ENCODE measurements around the gene ILRUN.

Gene ILRUN

DNA sequence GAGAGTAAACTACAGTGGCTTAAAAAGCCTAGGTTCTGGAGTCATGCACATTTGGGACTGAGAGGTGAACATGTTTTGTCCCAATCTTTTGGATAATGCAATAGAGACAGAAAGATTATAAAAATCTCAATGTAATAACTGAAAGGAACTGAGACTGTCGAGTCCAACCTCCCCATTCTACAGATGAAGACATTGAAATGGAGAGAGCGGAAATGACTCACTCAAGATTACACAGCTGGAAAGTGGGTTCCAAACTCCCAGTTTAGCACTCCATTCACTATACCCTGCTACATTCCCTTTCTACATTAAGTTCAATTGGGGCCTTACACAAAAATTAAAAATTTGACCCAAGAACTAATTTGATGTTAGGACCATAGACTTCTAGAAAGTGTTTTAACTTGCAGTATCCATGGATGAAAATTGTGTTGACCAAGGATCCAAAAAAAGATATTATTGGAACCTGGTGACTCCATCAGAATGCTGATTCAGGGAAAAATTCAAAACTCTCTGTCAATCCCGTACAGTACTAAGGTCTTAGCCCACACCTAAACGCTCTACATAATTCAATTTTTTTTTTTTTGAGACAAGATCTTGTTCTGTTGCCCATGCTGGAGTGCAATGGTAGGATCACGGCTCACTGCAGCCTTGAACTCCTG is 1.5 kb upstream of the ILRUN start:
- TF ChIP-seq, protein P1, sequence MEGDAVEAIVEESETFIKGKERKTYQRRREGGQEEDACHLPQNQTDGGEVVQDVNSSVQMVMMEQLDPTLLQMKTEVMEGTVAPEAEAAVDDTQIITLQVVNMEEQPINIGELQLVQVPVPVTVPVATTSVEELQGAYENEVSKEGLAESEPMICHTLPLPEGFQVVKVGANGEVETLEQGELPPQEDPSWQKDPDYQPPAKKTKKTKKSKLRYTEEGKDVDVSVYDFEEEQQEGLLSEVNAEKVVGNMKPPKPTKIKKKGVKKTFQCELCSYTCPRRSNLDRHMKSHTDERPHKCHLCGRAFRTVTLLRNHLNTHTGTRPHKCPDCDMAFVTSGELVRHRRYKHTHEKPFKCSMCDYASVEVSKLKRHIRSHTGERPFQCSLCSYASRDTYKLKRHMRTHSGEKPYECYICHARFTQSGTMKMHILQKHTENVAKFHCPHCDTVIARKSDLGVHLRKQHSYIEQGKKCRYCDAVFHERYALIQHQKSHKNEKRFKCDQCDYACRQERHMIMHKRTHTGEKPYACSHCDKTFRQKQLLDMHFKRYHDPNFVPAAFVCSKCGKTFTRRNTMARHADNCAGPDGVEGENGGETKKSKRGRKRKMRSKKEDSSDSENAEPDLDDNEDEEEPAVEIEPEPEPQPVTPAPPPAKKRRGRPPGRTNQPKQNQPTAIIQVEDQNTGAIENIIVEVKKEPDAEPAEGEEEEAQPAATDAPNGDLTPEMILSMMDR (IDR thresholded peaks at IDR 0.05; ENCODE audit: low read length), result no peak
- no peak for TF ChIP-seq EZH2phosphoT487 (IDR thresholded peaks at IDR 0.05; ENCODE audit: low read length)
- no peak for TF ChIP-seq EZH2 (optimal IDR thresholded peaks at IDR 0.05; ENCODE audit: low read depth, low read length)
- Histone ChIP-seq H3K79me2 (ENCODE audit: low read length) (peaks cover 35% of the 10 kb centered on the region), H3K4me1 (ENCODE audit: low read length) (peaks cover 9% of the 10 kb centered on the region), H2AFZ (ENCODE audit: low read length) (peak overlapping the region; percentile 79; the same call in 1 of the 2 replicates), H3K9ac (ENCODE audit: low read length) (no peak overlapping the region), H3K9me2 (replicated peaks; ENCODE audit: insufficient read depth, low read length) (no peaks in the 10 kb centered on the region), H3K27ac (ENCODE audit: low read length) (no peak overlapping the region), H3K9me3 (replicated peaks; ENCODE audit: insufficient read depth, low read length) (no peaks in the 10 kb centered on the region), H3K4me3 (ENCODE audit: low read length) (peak overlapping the region; percentile 94; the same call in 1 of the 2 replicates), H3K27me3 (replicated peaks; ENCODE audit: insufficient read depth, low read length) (no peaks in the 10 kb centered on the region), H3F3A (ENCODE audit: insufficient read depth, low read length) (no peaks in the 10 kb centered on the region), H4K20me1 (ENCODE audit: insufficient read depth, low read length) (no peaks in the 10 kb centered on the region), H3K4me2 (ENCODE audit: low read depth, low read length) (peak overlapping the region; percentile 86), H3K36me3 (replicated peaks; ENCODE audit: insufficient read depth, low read length) (no peaks in the 10 kb centered on the region)
- DNase-seq, result no peak

DNA sequence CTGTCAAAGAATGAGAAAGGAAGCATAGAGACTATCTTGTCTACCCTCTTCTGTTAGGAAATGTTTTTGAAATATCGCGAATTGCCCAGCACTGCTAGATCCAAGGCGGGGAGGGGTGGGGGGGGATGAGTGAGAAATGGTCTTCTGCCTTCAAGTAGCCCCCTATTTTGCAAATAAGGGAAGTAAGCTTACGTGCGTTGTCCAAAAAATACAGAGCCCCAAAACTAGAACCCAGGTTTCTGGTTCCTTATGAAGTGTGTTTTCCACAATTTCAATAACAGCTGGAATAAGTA is 923 bp upstream of the ILRUN start:
- Histone ChIP-seq H3K36me3 (replicated peaks; ENCODE audit: insufficient read depth, low read length) (no peaks in the 10 kb centered on the region), H2AFZ (ENCODE audit: low read length) (peak overlapping the region; percentile 79), H3K27me3 (replicated peaks; ENCODE audit: insufficient read depth, low read length) (no peaks in the 10 kb centered on the region), H3K9me3 (replicated peaks; ENCODE audit: insufficient read depth, low read length) (no peaks in the 10 kb centered on the region), H3K9ac (ENCODE audit: low read length) (peak overlapping the region; percentile 63; the same call in 1 of the 2 replicates), H3K79me2 (ENCODE audit: low read length) (peaks cover 41% of the 10 kb centered on the region), H3K4me3 (ENCODE audit: low read length) (peak overlapping the region; percentile 94), H4K20me1 (ENCODE audit: insufficient read depth, low read length) (no peaks in the 10 kb centered on the region), H3K4me1 (ENCODE audit: low read length) (peaks cover 9% of the 10 kb centered on the region), H3K9me2 (replicated peaks; ENCODE audit: insufficient read depth, low read length) (no peaks in the 10 kb centered on the region), H3K27ac (ENCODE audit: low read length) (peak overlapping the region; percentile 47; the same call in 1 of the 2 replicates), H3K4me2 (ENCODE audit: low read depth, low read length) (peak overlapping the region; percentile 86), H3F3A (ENCODE audit: insufficient read depth, low read length) (no peaks in the 10 kb centered on the region)
- DNase-seq, result no peak
- TF ChIP-seq EZH2phosphoT487 (IDR thresholded peaks at IDR 0.05; ENCODE audit: low read length) (no peak), EZH2 (optimal IDR thresholded peaks at IDR 0.05; ENCODE audit: low read depth, low read length) (no peak)
- TF ChIP-seq, protein P1 (IDR thresholded peaks at IDR 0.05; ENCODE audit: low read length), result no peak

DNA sequence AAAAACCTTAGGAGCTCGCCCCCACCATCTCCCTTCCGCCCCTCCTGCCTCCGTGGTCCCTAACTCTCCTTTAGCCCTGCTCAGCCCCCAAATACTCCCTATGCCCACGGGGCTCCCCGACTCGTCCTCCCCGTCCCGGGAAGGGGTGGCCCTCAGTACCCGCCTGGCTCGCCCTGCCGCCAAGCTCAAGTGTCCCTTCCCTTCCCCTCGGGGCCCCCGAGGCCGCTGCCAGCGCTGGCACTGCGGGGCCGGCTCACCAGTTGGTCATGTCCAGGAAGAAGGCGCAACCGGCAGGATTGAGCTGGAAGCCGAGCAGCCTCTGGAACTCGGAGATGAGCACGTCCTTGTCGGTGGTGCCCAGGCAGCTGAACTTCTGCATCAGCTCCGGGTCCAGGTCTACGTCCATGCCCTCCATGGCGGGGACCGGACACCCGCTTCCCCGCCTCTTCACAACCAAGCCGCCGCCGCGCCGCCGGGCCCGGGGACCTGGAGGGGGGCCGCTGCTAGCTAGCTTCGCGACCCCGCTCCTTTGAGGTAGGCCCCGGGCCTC is 303 bp downstream of the ILRUN start:
- DNase-seq, result peak; percentile 18
- Histone ChIP-seq H3K9me2 (replicated peaks; ENCODE audit: insufficient read depth, low read length) (no peaks in the 10 kb centered on the region), H3K4me2 (ENCODE audit: low read depth, low read length) (peak overlapping the region; percentile 91), H4K20me1 (ENCODE audit: insufficient read depth, low read length) (no peaks in the 10 kb centered on the region), H3K27ac (ENCODE audit: low read length) (peak overlapping the region; percentile 36; the same call in 1 of the 2 replicates), H3K9ac (ENCODE audit: low read length) (peak overlapping the region; percentile 90), H3K4me1 (ENCODE audit: low read length) (peaks cover 9% of the 10 kb centered on the region), H3F3A (ENCODE audit: insufficient read depth, low read length) (no peaks in the 10 kb centered on the region), H3K4me3 (ENCODE audit: low read length) (peak overlapping the region; percentile 98), H3K79me2 (ENCODE audit: low read length) (peaks cover 53% of the 10 kb centered on the region), H3K27me3 (replicated peaks; ENCODE audit: insufficient read depth, low read length) (no peaks in the 10 kb centered on the region), H3K9me3 (replicated peaks; ENCODE audit: insufficient read depth, low read length) (no peaks in the 10 kb centered on the region), H3K36me3 (replicated peaks; ENCODE audit: insufficient read depth, low read length) (no peaks in the 10 kb centered on the region), H2AFZ (ENCODE audit: low read length) (peak overlapping the region; percentile 87)
- TF ChIP-seq EZH2 (optimal IDR thresholded peaks at IDR 0.05; ENCODE audit: low read depth, low read length) (no peak), EZH2phosphoT487 (IDR thresholded peaks at IDR 0.05; ENCODE audit: low read length) (no peak)
- TF ChIP-seq, protein P1 (IDR thresholded peaks at IDR 0.05; ENCODE audit: low read length), result no peak
